Endothelial cell of umbilical vein (primary cell): Measurements from ENCODE around the gene EIF1AD. TPM values are rescaled to one million over a fixed set of nuclear protein-coding genes. Genes with fewer than 3 reads are reported as not detected.

Experiments
- BruUV-seq: library from RNA; stranded (reverse); fragments of 400-500 nt; replicated peaks from 2 replicates; lab custom pipeline; 2021; lab: Mats Ljungman, UMichigan
- CTCF ChIA-PET: fragments of 300-600, 350-600 bp; sonication (Branson Sonifier 250); formaldehyde crosslinking; loops from one replicate; lab custom pipeline; 2021; ENCODE audit warnings: antibody characterized with exemption, inconsistent platforms; lab: Charles Lee
- POLR2A ChIA-PET: fragments of 300-600, 350-600 bp; sonication (Branson Sonifier 250); formaldehyde crosslinking; loops from one replicate; lab custom pipeline; 2021; ENCODE audit warnings: antibody characterized with exemption, inconsistent platforms; lab: Charles Lee
- DNase-seq: peaks from one replicate; pipeline ENCODE4 v3.0.0-alpha.2; 2011; ENCODE audit warnings: low read depth, low spot score
- FAIRE-seq: peaks from 2 replicates; lab custom pipeline; 2011; peaks lifted over from hg19 to GRCh38; lab: Jason Lieb, UNC
- H2AFZ ChIP-seq: 2 replicates; pipeline ENCODE4 v1.6.0; 2012; ENCODE audit warnings: low read depth, low read length, control low read depth, inconsistent platforms
- H3K27ac ChIP-seq: 2 replicates; pipeline ENCODE4 v1.5.1; 2011; ENCODE audit warnings: low read depth, mild to moderate bottlenecking, control low read depth, low read length, moderate library complexity; ENCODE audit not compliant: insufficient read depth
- H3K27me3 ChIP-seq, 2 experiments: 2 replicates each; pipeline versions ENCODE4 v1.6.0 to v1.6.1; 2011; ENCODE audit warnings: low read length in 2 of 2, mixed read lengths in 1 of 2; ENCODE audit not compliant: control insufficient read depth in 2 of 2, insufficient read depth in 2 of 2
- H3K36me3 ChIP-seq, 2 experiments: 2 replicates in 1 of 2; 3 replicates in 1 of 2; pipeline ENCODE4 v1.5.1; 2011; ENCODE audit warnings: low read length in 2 of 2, mild to moderate bottlenecking in 1 of 2, moderate library complexity in 1 of 2; ENCODE audit not compliant: control insufficient read depth in 2 of 2, insufficient read depth in 2 of 2; ENCODE audit errors: extremely low read depth in 1 of 2
- H3K4me1 ChIP-seq: 3 replicates; pipeline ENCODE4 v1.5.1; 2011; ENCODE audit warnings: mild to moderate bottlenecking, low read length; ENCODE audit not compliant: control insufficient read depth, insufficient read depth; ENCODE audit errors: extremely low read depth
- H3K4me2 ChIP-seq: 2 replicates; pipeline ENCODE4 v1.6.1; 2011; ENCODE audit warnings: low read length, control low read depth, mixed read lengths; ENCODE audit not compliant: insufficient read depth
- H3K4me3 ChIP-seq, 3 experiments: fragments of 200-600 bp in 1 of 3; sonication (generic), shearing (Covaris generic) in 1 of 3; replicated peaks in 1 of 3; 2 replicates each; pipeline ENCODE4 v1.5.1; 2011 to 2016; ENCODE audit warnings: control low read depth in 3 of 3, low read length in 3 of 3, mild to moderate bottlenecking in 2 of 3, inconsistent platforms in 1 of 3, low read depth in 1 of 3, moderate library complexity in 1 of 3; ENCODE audit not compliant: insufficient read depth in 1 of 3
- H3K79me2 ChIP-seq: 2 replicates; pipeline ENCODE4 v1.6.0; 2012; ENCODE audit warnings: low read length, inconsistent platforms; ENCODE audit not compliant: control insufficient read depth, insufficient read depth
- H3K9ac ChIP-seq: replicated peaks from 2 replicates; pipeline ENCODE3; 2011; ENCODE audit warnings: low read length, control low read depth; ENCODE audit not compliant: insufficient read depth; ENCODE audit errors: extremely low read depth
- H3K9me1 ChIP-seq: replicated peaks from 3 replicates; pipeline ENCODE4 v1.6.0; 2011; ENCODE audit warnings: mild to moderate bottlenecking, low read length; ENCODE audit not compliant: control insufficient read depth, insufficient read depth; ENCODE audit errors: extremely low read depth
- H3K9me3 ChIP-seq: replicated peaks from 2 replicates; pipeline ENCODE4 v1.5.1; 2012; ENCODE audit warnings: low read length, inconsistent platforms; ENCODE audit not compliant: control insufficient read depth, insufficient read depth
- H4K20me1 ChIP-seq: replicated peaks from 2 replicates; pipeline ENCODE3; 2011; ENCODE audit warnings: mild to moderate bottlenecking, low read length; ENCODE audit not compliant: control insufficient read depth, insufficient read depth; ENCODE audit errors: extremely low read depth
- EZH2 ChIP-seq: IDR thresholded peaks from 2 replicates; pipeline ENCODE4 v1.6.1; 2012; ENCODE audit warnings: borderline replicate concordance, low read depth, mild to moderate bottlenecking, moderate library complexity, low read length, inconsistent platforms; ENCODE audit not compliant: severe bottlenecking
- FOS ChIP-seq: IDR thresholded peaks from 2 replicates; pipeline ENCODE4 v1.6.1; 2011; ENCODE audit warnings: mild to moderate bottlenecking, low read length, moderate library complexity, borderline replicate concordance; ENCODE audit not compliant: insufficient read depth
- GATA2 ChIP-seq: IDR thresholded peaks from 2 replicates; pipeline ENCODE4 v1.7.0; 2011; ENCODE audit warnings: low read depth, mild to moderate bottlenecking, moderate library complexity, mixed read lengths, low read length; ENCODE audit not compliant: insufficient read length, insufficient read depth
- JUN ChIP-seq: IDR thresholded peaks from 2 replicates; pipeline ENCODE4 v1.6.1; 2011; ENCODE audit warnings: borderline replicate concordance, low read depth; ENCODE audit not compliant: insufficient read length, insufficient read depth
- MYC ChIP-seq: IDR thresholded peaks from one replicate; pipeline ENCODE4 v1.6.1; 2011; ENCODE audit warnings: mild to moderate bottlenecking, low read depth, low read length
- POLR2A ChIP-seq: IDR thresholded peaks from 2 replicates; pipeline ENCODE4 v1.6.1; 2012; ENCODE audit warnings: low read depth, mild to moderate bottlenecking, control low read depth, low read length
- POLR2AphosphoS5 ChIP-seq: IDR thresholded peaks from 2 replicates; pipeline ENCODE4 v1.6.1; 2012; ENCODE audit warnings: low read depth, mild to moderate bottlenecking, control low read depth, low read length, moderate library complexity; ENCODE audit not compliant: insufficient read depth
- dilution Hi-C: fragments of 300-500 bp; cut with MboI; formaldehyde crosslinking; loops from one replicate; pipeline ENCODE4 v1.15.0; 2019; ENCODE audit warnings: low sequenced_read_pairs; ENCODE audit not compliant: extremely low pct_ligation_motif_present
- intact Hi-C: fragments of 100-400 bp; cut with micrococcal nuclease; formaldehyde crosslinking; loops from one replicate; pipeline ENCODE4 v1.10.0; 2022
- polyA plus RNA-seq, 4 experiments: library from polyadenylated mRNA; depleted of rRNA in 3 of 4; stranded (reverse) in 3 of 4; unstranded in 1 of 4; fragments of >200 nt; gene quantifications; 2 replicates each; pipeline versions ENCODE4 v1.2.1 to v1.2.3, GENCODE V29; 2011 to 2012; ENCODE audit warnings: missing spikeins in 1 of 4
- total RNA-seq: library from RNA; stranded (reverse); gene quantifications from 2 replicates; pipeline ENCODE4 v1.2.3, GENCODE V29; 2021
- TF ChIP-seq, protein P1 (sequence below), 2 donors: IDR thresholded peaks; 1 replicate in 1 of 2; 2 replicates in 1 of 2; pipeline ENCODE4 v1.5.1; 2011; ENCODE audit warnings: low read length in 2 of 2, mild to moderate bottlenecking in 2 of 2, moderate library complexity in 2 of 2, control low read depth in 1 of 2, inconsistent platforms in 1 of 2, low read depth in 1 of 2; ENCODE audit not compliant: insufficient read depth in 1 of 2; ENCODE audit errors: extremely low read depth in 1 of 2
- TF ChIP-seq, protein P2 (sequence below): IDR thresholded peaks from 2 replicates; pipeline ENCODE4 v1.6.1; 2011; ENCODE audit not compliant: insufficient read depth, insufficient read length

Gene EIF1AD
- total and polyA plus RNA-seq, 2 donors (not counting 3 experiments of a cell fraction or from before 2014, with no cell fraction given) = 39.3 to 39.7 TPM

DNA sequence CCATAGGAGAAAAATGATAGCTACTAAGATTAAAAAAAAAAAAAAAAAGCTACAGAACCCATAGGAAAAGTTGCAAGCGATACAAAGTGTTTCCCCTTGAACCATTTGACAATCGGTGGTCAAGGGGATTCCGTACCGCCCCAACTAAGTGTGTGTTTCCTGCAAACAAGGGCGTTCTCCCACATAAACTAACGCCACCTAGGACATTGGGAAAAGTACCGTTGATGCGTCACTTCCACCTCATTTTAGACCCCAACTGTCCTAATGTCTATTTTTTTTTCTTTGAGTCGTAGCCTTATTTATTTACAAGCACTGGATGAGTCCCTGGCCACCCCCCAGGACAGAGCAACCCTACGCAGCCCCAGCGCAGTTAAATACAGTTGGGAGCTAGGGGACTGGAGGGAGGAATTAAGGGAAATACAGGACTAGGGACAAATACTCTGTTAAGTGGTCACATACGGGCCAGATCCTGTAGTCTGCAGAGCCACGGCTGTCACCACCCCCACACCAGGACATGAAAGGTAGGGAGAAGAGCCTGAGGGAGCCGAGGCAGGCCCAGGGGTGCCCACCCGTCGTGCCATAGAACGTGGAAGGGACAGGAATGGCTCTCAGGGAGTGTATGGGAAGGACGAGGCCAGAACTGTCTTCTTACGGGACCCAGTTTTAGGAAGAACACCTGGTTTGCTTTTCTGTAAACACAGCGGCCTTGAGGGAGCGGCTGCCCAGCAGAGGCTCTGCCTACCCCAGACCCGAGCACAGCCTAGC is 19.0 kb downstream of the EIF1AD start:
- no TSS peak for BruUV-seq
- FAIRE-seq = no peak
- ChIA-PET CTCF (interaction anchor here (1.0 to 4.7 kb wide), 4 partner anchors 11 to 203 kb away, joined by 3 to 33 read pairs (median 10); partner anchors contain the start of gene FIBP), POLR2A (interaction anchor here (0.9 kb wide), 1 partner anchor 95 kb away, joined by 4 read pairs; the partner anchor contains the start of gene FIBP)
- dilution Hi-C loops = no loop called here
- Histone ChIP-seq H4K20me1 (no peaks in the 10 kb centered on the region), H3K9me1 (no peaks in the 10 kb centered on the region), H3K79me2 (no peaks in the 10 kb centered on the region), H2AFZ (no peak overlapping the region), H3K27ac (no peak overlapping the region), H3K4me3 (no peak overlapping the region), H3K27me3 (no peaks in the 10 kb centered on the region), H3K9me3 (no peaks in the 10 kb centered on the region), H3K4me1 (no peaks in the 10 kb centered on the region), H3K36me3 (peaks cover 0 to 16% of the 10 kb centered on the region in 2 experiments), H3K4me2 (no peak overlapping the region), H3K9ac (no peak overlapping the region)
- no peak for DNase-seq
- intact Hi-C loops = no loop called here
- TF ChIP-seq POLR2A (no peak), FOS (no peak)

DNA sequence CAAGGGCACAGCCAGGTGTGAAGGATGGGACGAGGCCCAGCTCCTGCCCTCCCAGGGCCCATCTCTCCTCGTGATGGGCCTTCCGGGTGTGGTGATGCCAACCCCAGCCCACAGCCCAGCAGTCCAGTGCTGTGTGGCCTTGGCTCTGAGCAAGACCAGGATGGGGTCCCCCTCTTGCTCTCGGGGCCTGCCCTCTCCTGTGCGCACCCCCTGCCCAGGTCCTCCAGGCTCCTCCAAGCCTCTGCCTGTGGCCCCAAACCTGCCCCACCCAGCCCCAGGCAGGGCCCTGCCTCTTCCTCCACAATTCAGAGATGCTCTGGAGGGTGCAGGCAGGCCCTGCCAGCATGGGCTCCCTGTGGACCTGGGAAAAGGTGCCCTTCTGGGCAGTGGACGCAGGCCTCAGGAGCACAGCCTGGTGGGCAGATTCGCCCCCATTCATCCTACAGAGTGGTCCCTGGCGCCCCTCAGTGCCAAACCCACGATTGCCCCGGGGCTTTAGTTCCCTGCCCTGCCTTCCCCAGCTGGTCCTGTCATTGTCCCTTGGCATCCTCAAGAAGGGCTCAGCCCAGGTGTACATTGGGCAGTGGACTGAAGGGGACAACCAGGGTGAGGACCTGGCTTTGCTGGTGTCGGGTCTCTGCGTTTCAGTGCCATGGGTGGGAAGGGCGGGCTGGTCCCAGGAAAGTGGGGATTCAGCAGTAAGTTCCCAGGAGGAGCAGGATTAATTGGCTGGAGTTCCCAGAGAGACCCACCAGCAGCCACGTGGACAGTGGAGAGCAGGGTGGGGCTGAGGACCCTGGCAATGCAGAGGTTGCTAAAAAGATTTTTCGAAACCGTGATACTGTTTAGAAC is 19.8 kb downstream of the EIF1AD start:
- ChIA-PET POLR2A (no interaction called here), CTCF (interaction anchor here (1.0 to 4.7 kb wide), 4 partner anchors 11 to 202 kb away, joined by 3 to 33 read pairs (median 6); no protein-coding TSS in a partner anchor)
- DNase-seq (no peak), FAIRE-seq (no peak)
- no peak overlapping the region for H3K4me2 ChIP-seq
- no TSS peak for BruUV-seq
- no peak overlapping the region for H3K4me3 ChIP-seq
- intact Hi-C loops (no loop called here), dilution Hi-C loops (no loop called here)
- H3K9me3 ChIP-seq = no peaks in the 10 kb centered on the region
- no peaks in the 10 kb centered on the region for H3K27me3 ChIP-seq
- H4K20me1 ChIP-seq = no peaks in the 10 kb centered on the region
- no peaks in the 10 kb centered on the region for H3K4me1 ChIP-seq
- no peaks in the 10 kb centered on the region for H3K79me2 ChIP-seq
- no peaks in the 10 kb centered on the region for H3K9me1 ChIP-seq
- H3K36me3 ChIP-seq = peaks cover 0 to 23% of the 10 kb centered on the region in 2 experiments
- no peak for TF ChIP-seq POLR2AphosphoS5
- TF ChIP-seq, protein P1, sequence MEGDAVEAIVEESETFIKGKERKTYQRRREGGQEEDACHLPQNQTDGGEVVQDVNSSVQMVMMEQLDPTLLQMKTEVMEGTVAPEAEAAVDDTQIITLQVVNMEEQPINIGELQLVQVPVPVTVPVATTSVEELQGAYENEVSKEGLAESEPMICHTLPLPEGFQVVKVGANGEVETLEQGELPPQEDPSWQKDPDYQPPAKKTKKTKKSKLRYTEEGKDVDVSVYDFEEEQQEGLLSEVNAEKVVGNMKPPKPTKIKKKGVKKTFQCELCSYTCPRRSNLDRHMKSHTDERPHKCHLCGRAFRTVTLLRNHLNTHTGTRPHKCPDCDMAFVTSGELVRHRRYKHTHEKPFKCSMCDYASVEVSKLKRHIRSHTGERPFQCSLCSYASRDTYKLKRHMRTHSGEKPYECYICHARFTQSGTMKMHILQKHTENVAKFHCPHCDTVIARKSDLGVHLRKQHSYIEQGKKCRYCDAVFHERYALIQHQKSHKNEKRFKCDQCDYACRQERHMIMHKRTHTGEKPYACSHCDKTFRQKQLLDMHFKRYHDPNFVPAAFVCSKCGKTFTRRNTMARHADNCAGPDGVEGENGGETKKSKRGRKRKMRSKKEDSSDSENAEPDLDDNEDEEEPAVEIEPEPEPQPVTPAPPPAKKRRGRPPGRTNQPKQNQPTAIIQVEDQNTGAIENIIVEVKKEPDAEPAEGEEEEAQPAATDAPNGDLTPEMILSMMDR (IDR thresholded peaks at IDR 0.05; ENCODE audit: extremely low read depth in 1 of 2, insufficient read depth in 1 of 2, low read depth in 1 of 2, low read length in 2 of 2) = no peak
- TF ChIP-seq JUN = no peak
- TF ChIP-seq FOS = no peak
- no peak for TF ChIP-seq GATA2
- no peak for TF ChIP-seq POLR2A
- TF ChIP-seq EZH2 = no peak
- no peak for TF ChIP-seq MYC
- TF ChIP-seq, protein P2, sequence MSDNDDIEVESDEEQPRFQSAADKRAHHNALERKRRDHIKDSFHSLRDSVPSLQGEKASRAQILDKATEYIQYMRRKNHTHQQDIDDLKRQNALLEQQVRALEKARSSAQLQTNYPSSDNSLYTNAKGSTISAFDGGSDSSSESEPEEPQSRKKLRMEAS = no peak
- no peak overlapping the region for H3K9ac ChIP-seq
- H2AFZ ChIP-seq = no peak overlapping the region
- H3K27ac ChIP-seq = no peak overlapping the region
